Activated CD4-positive, alpha-beta T cell treated with anti-CD3 and anti-CD28 coated beads, Interleukin-2, amount 50 U/mL, for 48 hours (primary cell): Measurements from ENCODE around the gene MZT2A.
A peak's percentile ranks its signal among the peaks of the same experiment; 100 is the strongest.
"Not testable (repeated sequence)": the region's sequence is repeated elsewhere in the genome, so short reads cannot be mapped to it uniquely, and the experiment has no call there.

Source experiments
- DNase-seq, 2 experiments: peaks; one replicate each; pipeline ENCODE4 v3.0.0-alpha.2; 2020

Gene MZT2A

DNA sequence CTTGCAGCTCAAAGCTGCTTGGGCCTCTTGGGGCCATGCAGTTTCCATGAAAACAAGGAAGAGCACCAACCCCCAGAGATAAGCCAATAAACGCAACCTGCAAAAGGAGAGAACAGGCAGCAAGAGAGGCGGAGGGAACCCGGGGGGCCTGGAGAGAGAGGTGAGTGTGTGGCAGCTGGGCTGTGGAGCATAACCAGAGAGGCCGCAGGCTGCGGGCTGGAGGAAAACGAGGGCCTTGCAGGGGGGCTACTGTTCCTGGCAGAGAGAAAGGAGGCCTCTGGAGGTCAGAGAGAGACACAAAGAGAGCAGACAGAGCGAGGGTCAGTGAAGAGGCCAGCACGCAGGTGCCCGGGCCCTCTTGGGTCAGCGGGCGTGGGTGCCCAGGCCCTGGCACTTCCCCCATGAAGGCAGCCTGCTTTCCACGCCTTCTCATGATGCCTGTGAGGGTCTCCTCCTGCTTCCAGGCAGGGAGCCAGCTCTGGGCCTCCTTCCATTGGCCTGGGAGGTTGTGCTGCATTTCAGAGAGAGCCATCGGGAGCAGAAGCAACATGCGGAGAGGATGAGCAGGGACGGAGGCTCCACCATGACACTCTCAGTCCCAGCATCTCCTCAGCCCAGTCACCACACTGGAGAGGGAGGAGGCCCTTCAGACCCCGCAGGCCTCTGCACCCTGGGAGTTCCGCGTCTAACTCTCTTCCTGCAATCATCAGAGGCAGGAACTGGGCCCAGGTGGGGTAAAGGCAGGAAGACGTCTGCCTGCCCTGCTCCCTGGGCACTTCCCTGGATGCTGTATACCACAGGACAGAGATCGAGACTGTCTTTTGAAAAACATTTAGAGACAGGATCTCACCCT, 1.4 kb downstream of the MZT2A start:
- DNase-seq: peak; percentile 31 to 50

DNA sequence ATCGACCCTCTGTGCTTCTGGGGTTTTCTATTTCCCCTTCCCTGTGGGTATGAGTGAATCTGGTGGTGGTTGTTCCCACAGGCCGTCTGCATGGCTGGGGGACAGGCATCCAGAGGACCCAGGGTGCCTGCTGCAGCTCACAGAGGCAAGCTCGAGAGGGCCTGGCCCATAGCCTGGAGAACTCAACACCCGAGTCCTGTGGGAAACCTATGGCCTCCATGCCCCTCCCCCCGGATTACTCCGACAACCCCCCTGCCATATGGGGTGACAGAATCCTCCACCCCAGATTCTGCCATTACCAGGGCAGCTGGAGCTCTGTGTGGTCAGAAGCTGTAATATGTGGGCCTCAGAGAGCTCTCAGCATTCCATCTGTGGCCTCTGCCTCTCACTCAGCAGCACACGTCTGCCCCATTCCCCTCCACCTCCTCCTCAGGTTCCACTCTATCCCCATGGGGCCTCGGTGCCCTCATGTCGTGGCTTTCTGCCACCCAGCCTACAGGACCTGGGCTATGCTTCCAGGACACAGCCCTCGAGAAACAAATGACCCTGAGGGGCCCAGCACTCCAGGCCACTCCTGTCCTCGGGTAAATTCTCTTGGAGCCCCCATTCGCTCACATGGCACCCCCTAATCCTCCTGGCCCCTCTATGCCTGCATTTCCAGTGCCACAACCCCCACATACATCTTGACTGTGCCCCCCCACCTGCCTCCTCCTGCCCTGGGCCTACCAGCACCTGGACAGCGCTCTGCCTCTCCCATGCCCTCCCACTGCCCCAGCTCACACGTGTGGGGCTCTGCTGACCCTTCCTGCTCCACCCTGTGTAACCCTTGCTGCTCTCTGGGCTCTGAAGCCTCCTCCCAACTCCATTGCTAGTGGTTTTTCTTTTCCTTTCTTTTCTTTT, 3.6 kb downstream of the MZT2A start:
- DNase-seq: no peak

DNA sequence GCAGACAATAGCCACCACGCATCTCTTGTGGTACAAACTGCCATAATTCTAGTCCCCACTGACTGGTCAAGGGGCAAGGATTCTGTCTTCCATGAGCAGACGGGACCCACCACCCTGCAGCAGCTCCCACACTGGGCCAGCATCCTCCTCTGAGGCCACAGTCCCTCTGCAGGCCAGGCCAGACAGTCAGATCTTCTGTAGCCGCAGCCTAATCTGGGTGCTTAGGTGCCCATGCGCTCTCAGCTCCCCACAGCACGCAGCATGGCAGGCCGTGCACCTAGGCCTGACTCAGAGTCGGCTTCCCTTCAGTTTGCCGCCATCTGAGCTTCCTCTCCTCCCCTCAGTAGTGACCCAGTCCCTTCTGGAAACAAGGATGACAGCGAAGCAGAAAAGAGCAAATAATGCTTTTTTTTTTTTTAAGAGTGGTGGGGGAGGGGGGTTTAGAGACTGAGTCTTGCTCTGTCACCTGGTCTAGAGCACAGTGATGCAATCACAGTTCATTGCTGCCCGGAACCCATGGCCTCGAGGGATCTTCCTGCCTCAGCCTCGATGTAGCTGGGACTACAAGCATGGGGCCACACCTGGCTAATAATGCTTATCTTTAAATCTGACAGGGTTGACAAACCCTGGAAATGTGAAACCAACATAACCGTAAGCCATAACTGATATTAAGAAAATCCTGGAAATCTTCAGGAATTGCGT, 5.8 kb downstream of the MZT2A start:
- not testable (repeated sequence) for DNase-seq

DNA sequence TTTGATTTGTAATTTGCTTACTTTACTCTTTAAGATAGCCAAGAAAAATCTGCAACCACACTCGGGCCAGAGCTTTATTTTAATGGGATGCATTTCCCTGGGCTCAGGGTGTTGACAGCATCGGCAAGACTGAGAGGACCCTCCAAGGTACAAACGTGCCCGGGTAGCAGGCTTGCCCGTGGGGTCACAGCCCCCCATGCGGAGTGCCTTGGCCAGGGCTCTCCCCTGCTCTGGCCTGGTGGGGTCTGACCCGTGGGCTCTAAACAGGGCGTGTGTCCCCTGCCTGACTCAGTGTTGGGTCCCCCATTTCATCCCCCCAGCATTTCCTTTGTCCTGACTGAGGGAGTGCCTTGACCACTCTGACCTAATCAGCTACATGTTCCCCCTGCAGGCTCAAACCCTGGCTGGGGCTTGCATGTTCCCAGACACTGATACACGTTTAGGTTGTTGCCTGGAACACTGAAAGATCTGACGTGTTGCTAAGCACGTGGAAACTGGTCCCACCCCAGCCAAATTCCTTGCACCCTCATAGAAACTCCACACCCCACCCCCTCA, 7.2 kb downstream of the MZT2A start:
- DNase-seq: not testable (repeated sequence)

DNA sequence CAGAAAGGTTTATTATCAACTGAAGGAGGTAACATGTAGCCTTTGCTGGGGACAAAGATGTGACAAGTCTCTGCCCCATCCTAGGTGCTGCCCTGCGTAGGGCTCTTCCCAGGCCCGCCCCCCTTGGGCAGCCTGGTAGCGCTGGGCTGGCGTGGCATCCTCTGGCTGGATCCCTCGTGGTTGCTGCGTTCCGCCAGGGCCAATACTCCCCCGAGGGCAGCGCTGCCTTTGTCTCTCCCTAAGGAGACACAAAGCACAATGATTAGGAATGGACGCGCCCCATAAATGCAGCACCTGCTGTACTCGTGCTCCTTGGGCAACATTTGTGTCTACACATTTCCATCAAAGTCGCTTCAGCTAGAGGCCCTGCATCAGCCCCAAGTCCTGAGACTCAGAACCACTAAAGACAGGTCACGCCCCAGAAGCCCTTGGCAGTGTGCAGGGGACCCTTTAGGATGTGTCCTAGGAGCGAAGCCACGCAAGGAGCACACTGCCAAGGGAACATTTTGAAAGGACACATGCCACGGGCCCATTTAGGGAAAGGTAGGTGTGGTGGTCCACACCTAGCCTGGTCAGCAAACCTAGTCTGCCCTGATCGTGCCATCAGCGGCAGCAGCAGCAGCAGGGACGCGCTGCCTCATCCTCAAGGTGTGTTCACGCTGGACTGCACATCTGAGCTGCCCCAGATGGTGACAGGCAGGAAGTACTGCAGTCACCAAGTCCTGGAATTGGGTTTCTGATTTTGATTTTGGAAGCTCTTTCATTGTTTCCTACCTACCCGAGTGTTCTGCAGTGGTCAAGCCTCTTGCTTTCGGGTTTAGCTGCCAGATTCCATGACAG, 8.0 kb downstream of the MZT2A start:
- not testable (repeated sequence) for DNase-seq

GRCh38 chr2:131482506-131483155, 9.6 kb downstream of the MZT2A start:
- DNase-seq: not testable (repeated sequence)

DNA sequence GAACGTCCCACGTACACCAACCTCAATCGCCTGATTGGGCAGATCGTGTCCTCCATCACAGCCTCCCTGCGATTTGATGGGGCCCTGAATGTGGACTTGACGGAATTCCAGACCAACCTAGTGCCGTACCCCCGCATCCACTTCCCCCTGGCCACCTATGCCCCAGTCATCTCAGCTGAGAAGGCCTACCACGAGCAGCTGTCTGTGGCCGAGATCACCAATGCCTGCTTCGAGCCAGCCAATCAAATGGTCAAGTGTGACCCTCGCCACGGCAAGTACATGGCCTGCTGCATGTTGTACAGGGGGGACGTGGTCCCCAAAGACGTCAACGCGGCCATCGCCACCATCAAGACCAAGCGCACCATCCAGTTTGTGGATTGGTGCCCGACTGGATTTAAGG, 11.8 kb downstream of the MZT2A start:
- DNase-seq: not testable (repeated sequence)

- not testable (repeated sequence) for DNase-seq
Observed at GRCh38 chr2:131478850-131479461, 13.2 kb downstream of the MZT2A start.

DNA sequence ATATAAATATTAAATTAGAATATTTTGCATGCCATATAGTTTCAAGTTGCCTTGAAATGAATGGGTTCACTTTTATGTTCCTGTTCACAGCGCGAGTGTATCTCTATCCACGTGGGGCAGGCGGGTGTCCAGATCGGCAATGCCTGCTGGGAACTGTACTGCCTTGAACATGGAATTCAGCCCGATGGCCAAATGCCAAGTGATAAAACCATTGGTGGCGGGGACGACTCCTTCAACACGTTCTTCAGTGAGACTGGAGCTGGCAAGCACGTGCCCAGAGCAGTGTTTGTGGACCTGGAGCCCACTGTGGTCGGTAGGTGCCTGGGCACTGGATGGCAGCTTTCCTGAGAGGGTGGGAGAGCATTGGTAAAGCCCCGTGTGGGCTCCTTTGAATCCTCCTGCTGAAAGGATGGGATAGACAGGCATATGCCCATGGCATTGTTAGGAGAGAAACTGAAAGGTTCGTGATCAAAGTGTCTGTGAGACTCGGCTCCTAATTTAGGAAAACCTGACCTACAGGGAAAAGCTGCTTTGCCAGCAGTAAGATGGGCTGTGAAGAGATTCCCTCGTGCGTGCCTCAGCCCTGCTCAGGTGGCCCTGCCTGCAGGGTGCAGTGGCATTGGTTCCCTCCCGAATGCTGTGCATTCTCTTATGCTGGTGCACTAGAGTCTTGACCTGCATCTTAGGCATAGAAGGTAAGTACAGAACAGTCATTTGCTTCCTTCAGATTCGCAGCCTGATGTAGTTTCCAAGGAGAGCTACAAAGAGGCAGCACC, 13.9 kb downstream of the MZT2A start:
- DNase-seq: not testable (repeated sequence)

GRCh38 chr2:131477227-131477626, 15.0 kb downstream of the MZT2A start:
- not testable (repeated sequence) for DNase-seq

GRCh38 chr2:131476363-131476762, 15.8 kb downstream of the MZT2A start:
- DNase-seq: not testable (repeated sequence)

DNA sequence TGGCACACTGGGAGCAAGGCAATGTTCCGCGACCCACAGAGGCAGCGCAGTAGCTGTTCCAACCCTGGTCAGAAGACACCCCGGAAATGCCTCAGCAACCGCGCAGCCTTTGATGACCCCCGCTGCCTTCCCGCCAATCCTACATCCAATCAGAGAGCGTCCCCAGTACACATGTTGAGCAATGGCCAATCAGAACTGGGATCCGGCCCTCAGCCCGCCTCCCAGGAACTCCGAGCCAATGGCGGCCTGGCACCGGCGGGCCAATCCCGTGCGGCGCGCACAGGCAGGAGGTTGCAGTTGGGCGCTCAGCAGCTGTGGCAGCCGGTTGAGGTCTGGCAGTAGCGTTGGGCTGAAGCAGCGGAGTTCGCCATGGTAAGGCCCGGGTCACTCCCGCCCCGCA, 16.4 kb downstream of the MZT2A start, which contains the start of gene TUBA3D:
Gene TUBA3D, plus strand, starts transcription at position 289 of the 400 bp plus-strand sequence. Its CDS starts 81 bp downstream, at position 370.
- no peak for DNase-seq

GRCh38 chr2:131473266-131473665, 18.9 kb downstream of the MZT2A start:
- DNase-seq: not testable (repeated sequence)

GRCh38 chr2:131471624-131472023, 20.6 kb downstream of the MZT2A start:
- not testable (repeated sequence) for DNase-seq

DNA sequence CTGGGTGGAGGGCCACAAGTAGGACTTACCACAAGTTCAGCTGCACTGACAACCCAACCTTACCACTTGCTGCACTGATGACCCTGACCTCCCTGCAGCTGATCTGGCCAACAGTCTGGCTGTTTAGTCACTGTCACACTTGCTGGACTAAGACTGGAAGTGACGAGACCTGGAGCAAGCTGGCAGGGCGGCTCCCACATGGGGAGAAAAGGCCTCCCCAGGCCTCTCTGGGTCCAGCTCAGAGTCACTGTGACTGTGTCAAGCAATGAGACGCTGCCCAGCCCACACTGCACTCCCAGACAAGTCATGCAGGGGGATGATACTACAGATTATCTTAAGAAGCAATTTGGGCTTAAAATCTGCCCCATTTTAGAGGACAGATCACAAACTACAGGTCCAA, 21.3 kb downstream of the MZT2A start:
- DNase-seq: not testable (repeated sequence)

- not testable (repeated sequence) for DNase-seq
Observed at GRCh38 chr2:131467722-131468121, 24.5 kb downstream of the MZT2A start.

GRCh38 chr2:131454914-131455313, 37.3 kb downstream of the MZT2A start:
- not testable (repeated sequence) for DNase-seq

GRCh38 chr2:131451265-131451949, 40.8 kb downstream of the MZT2A start:
- not testable (repeated sequence) for DNase-seq

- not testable (repeated sequence) for DNase-seq
Observed at GRCh38 chr2:131447981-131448380, 44.2 kb downstream of the MZT2A start.
